ENCODE results near the gene CCS. TPM values are rescaled to one million over a fixed set of nuclear protein-coding genes. Genes with fewer than 3 reads are reported as not detected.

The CCS gene
- total RNA-seq, 2 donors from 2014 or later = 26.5 to 33.9 TPM

DNA sequence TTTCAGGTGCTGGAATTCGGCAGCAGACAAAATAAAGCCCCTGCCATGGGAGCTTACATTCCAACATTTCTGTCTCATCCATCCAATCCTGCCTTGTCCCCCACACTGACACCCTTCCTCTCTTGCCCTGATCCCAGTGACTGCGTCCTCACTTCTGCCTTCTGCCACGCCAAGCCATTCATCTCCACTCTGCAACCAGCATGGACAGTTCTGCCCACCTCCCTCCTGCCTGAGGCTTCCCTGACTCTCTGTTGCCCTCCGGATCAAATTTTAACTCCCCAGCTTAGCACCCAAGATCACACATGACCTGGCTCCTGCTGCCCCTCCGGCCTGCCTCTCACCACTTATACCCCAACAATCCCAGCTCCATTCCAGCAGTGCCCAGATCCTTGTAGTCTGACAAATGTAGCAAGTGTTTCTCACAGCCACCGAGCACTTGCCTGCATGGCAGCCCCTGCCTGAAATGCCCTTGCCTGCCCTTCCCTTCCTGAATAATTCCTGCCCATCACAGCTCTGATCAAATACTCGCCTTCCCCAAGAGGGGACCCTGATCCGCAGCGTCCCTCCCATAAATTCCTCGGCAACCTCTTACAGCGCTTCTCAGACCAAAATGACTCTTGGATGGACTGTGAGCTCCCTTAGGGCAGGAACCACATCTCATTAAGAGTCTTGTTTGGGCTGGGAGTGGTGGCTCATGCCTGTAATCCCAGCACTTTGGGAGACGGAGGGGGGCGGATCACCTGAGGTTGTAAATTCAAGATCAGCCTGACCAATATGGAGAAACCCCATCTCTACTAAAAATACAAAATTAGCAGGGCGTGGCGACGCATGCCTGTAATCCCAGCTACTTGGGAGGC is 44.0 kb upstream of the CCS start:
- Histone ChIP-seq H3K36me3 (replicated peaks in 1 of 2; ENCODE audit: insufficient read depth in 1 of 2, low read depth in 2 of 2) (no peaks in the 10 kb centered on the region), H3K27me3 (no peaks in the 10 kb centered on the region), H3K27ac (no peak overlapping the region), H3K4me3 (no peak overlapping the region), H3K9me3 (no peaks in the 10 kb centered on the region), H3K4me1 (peaks cover 19% of the 10 kb centered on the region)
- TF ChIP-seq, protein P1, sequence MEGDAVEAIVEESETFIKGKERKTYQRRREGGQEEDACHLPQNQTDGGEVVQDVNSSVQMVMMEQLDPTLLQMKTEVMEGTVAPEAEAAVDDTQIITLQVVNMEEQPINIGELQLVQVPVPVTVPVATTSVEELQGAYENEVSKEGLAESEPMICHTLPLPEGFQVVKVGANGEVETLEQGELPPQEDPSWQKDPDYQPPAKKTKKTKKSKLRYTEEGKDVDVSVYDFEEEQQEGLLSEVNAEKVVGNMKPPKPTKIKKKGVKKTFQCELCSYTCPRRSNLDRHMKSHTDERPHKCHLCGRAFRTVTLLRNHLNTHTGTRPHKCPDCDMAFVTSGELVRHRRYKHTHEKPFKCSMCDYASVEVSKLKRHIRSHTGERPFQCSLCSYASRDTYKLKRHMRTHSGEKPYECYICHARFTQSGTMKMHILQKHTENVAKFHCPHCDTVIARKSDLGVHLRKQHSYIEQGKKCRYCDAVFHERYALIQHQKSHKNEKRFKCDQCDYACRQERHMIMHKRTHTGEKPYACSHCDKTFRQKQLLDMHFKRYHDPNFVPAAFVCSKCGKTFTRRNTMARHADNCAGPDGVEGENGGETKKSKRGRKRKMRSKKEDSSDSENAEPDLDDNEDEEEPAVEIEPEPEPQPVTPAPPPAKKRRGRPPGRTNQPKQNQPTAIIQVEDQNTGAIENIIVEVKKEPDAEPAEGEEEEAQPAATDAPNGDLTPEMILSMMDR (IDR thresholded peaks at IDR 0.05) = no peak
- no peak for TF ChIP-seq POLR2A (IDR thresholded peaks at IDR 0.05)
- DNase-seq = no peak
- WGBS, 2 donors = 46 to 50% methylated on average over 14 to 16 of the region's 16 CpGs
- intact Hi-C loops (cut with DNase I) = no loop called here
- ATAC-seq = no peak

DNA sequence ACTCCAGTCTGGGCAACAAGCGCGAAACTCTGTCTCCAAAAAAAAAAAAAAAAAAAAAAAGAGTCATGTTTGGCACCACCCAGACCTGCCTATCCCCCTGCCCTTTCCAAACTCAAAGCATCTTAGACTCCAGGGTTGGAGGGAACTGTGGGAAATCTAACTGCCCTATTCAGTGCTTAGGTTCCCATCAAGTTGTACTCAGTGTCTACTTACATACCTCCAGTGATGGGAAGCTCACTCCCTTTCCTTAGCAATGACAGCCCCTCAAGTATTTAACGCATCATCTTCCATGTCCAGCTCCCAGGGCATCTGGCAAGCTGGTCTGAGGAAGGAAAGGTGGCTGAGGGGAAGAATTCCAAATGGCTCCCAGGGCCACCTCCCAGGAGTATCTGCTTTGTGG is 43.3 kb upstream of the CCS start:
- no peak for TF ChIP-seq POLR2A (IDR thresholded peaks at IDR 0.05)
- TF ChIP-seq, protein P1 (IDR thresholded peaks at IDR 0.05) = no peak
- H3K4me1 ChIP-seq = peaks cover 15% of the 10 kb centered on the region
- no peaks in the 10 kb centered on the region for H3K27me3 ChIP-seq
- H3K27ac ChIP-seq = no peak overlapping the region
- intact Hi-C loops (cut with DNase I) = no loop called here
- ATAC-seq (no peak), DNase-seq (no peak)
- H3K9me3 ChIP-seq = no peaks in the 10 kb centered on the region
- H3K36me3 ChIP-seq (replicated peaks in 1 of 2; ENCODE audit: insufficient read depth in 1 of 2, low read depth in 2 of 2) = no peaks in the 10 kb centered on the region
- H3K4me3 ChIP-seq = no peak overlapping the region
- 90 to 91% methylated on average over 3 of the region's 3 CpGs for WGBS, 2 donors

DNA sequence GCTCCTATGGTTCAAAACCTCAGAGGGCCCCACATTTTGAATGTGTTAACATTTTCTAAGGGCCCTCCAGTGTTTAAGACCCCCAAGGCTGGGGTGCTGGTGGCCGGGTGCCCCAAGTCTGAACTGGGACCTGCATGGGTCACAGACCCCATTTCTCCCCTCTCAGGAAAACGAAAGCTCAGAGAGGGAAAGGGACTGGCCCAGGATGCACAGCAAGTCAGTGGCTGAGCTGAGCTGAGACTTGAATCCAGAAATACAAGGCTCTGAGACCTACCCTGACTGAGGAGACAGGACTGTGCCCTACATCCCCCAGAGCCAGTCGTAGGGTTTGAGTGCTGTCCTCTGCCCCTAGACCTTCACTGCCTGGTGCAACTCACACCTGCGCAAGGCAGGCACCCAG is 42.1 kb upstream of the CCS start:
- H3K9me3 ChIP-seq = no peaks in the 10 kb centered on the region
- TF ChIP-seq, protein P1 (IDR thresholded peaks at IDR 0.05) = no peak
- no peak for TF ChIP-seq POLR2A (IDR thresholded peaks at IDR 0.05)

DNA sequence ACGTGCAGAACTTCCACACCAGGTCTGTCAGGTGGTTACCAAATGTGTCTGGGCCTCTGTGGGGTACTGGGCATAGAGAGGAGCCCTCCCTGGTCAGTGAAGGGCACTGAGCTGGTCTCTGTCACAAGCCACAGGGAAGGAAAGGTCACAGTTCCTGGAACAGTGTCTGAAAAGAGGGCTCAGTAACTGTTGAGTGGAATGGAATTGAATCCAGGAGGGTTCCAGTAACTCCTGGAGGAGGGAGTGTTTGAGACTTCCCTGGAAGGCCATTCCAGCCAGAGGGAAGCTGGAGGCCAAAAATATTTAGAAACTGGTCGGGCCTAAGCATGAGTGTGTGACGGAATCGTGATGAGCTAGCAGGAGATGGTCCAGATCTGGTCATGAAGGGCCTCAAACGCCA is 38.4 kb upstream of the CCS start:
- no peak for DNase-seq
- no peaks in the 10 kb centered on the region for H3K27me3 ChIP-seq
- H3K4me1 ChIP-seq = peaks cover 9% of the 10 kb centered on the region
- WGBS, 2 donors = 69 to 75% methylated on average over 5 of the region's 5 CpGs
- no peak overlapping the region for H3K27ac ChIP-seq
- no peaks in the 10 kb centered on the region for H3K9me3 ChIP-seq
- no peak for ATAC-seq
- H3K4me3 ChIP-seq = no peak overlapping the region
- TF ChIP-seq, protein P1 (IDR thresholded peaks at IDR 0.05) = no peak
- TF ChIP-seq POLR2A (IDR thresholded peaks at IDR 0.05) = no peak
- intact Hi-C loops (cut with DNase I) = no loop called here
- H3K36me3 ChIP-seq (replicated peaks in 1 of 2; ENCODE audit: insufficient read depth in 1 of 2, low read depth in 2 of 2) = no peaks in the 10 kb centered on the region

More for the DNA sequence above, 42.1 kb upstream of the CCS start:
- no peak for ATAC-seq
- no peaks in the 10 kb centered on the region for H3K36me3 ChIP-seq (replicated peaks in 1 of 2; ENCODE audit: insufficient read depth in 1 of 2, low read depth in 2 of 2)
- H3K27ac ChIP-seq = no peak overlapping the region
- DNase-seq = no peak
- H3K27me3 ChIP-seq = no peaks in the 10 kb centered on the region
- 57 to 78% methylated on average over 3 to 4 of the region's 4 CpGs for WGBS, 2 donors
- intact Hi-C loops (cut with DNase I) = no loop called here
- H3K4me3 ChIP-seq = no peak overlapping the region
- H3K4me1 ChIP-seq = peaks cover 7% of the 10 kb centered on the region

DNA sequence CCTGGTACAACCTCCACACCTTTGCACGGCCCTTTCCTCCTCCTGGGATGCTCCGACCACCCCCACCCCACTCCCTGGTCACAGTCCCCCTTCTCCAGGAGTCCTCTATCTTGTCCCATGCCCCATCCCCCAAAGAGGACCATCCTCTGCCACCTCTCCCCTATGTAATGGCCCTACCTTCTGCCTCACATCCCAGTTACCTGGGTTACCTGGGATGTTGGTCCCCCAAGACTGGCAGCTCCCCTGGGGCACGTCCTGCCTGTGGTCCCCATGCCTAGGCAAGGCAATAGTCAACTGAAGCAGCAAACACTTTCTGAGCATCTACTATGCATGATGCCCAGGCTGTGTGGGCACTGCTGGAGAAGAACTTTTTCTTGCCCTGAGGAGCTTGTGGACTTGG is 37.6 kb upstream of the CCS start:
- no peaks in the 10 kb centered on the region for H3K9me3 ChIP-seq
- H3K27ac ChIP-seq = no peak overlapping the region
- peaks cover 9% of the 10 kb centered on the region for H3K4me1 ChIP-seq
- TF ChIP-seq POLR2A (IDR thresholded peaks at IDR 0.05) = no peak
- TF ChIP-seq, protein P1 (IDR thresholded peaks at IDR 0.05) = no peak
- no peaks in the 10 kb centered on the region for H3K27me3 ChIP-seq
- no peak overlapping the region for H3K4me3 ChIP-seq
- ATAC-seq = no peak
- no peak for DNase-seq
- intact Hi-C loops (cut with DNase I) = no loop called here
- 54 to 74% methylated on average over 3 of the region's 3 CpGs for WGBS, 2 donors
- H3K36me3 ChIP-seq (replicated peaks in 1 of 2; ENCODE audit: insufficient read depth in 1 of 2, low read depth in 2 of 2) = no peaks in the 10 kb centered on the region

Data from body of pancreas (tissue), 4 donors.